Hepatocyte (in vitro differentiated cells): ENCODE data around the gene OVOL2. TPM values are rescaled to one million over a fixed set of nuclear protein-coding genes. Genes with fewer than 3 reads are reported as not detected.

ENCODE experiments used
- DNase-seq: peaks from one replicate; pipeline ENCODE4 v3.0.0-alpha.2; 2016; ENCODE audit warnings: low spot score
- H2AFZ ChIP-seq: fragments of 200-600 bp; sonication (generic); 2 replicates; pipeline ENCODE4 v1.6.0; 2016; ENCODE audit warnings: antibody characterized with exemption, mild to moderate bottlenecking
- H3K27ac ChIP-seq: fragments of 200-600 bp; sonication (generic); 2 replicates; pipeline ENCODE4 v1.5.1; 2016; ENCODE audit warnings: mild to moderate bottlenecking
- H3K27me3 ChIP-seq: fragments of 200-600 bp; sonication (generic); 2 replicates; pipeline ENCODE4 v1.6.1; 2016
- H3K36me3 ChIP-seq: fragments of 200-600 bp; sonication (generic); replicated peaks from 2 replicates; pipeline ENCODE4 v1.5.1; 2016; ENCODE audit warnings: low read depth; ENCODE audit not compliant: insufficient read depth
- H3K4me1 ChIP-seq: fragments of 200-600 bp; sonication (generic); 2 replicates; pipeline ENCODE4 v1.5.1; 2016; ENCODE audit warnings: mild to moderate bottlenecking, moderate library complexity; ENCODE audit not compliant: insufficient read depth
- H3K4me2 ChIP-seq: fragments of 200-600 bp; sonication (generic); 2 replicates; pipeline ENCODE4 v1.6.0; 2016
- H3K4me3 ChIP-seq: fragments of 200-600 bp; sonication (generic); 2 replicates; pipeline ENCODE4 v1.5.1; 2016; ENCODE audit warnings: mild to moderate bottlenecking
- H3K79me2 ChIP-seq: fragments of 200-600 bp; sonication (generic); 2 replicates; pipeline ENCODE4 v1.6.0; 2017; ENCODE audit warnings: mild to moderate bottlenecking
- H3K9me2 ChIP-seq: fragments of 200-600 bp; sonication (generic); replicated peaks from 2 replicates; pipeline ENCODE4 v1.6.0; 2017; ENCODE audit warnings: mild to moderate bottlenecking; ENCODE audit not compliant: insufficient read depth
- H3K9me3 ChIP-seq: fragments of 200-600 bp; sonication (generic); 2 replicates; pipeline ENCODE4 v1.5.1; 2016; ENCODE audit warnings: low read depth, mild to moderate bottlenecking
- H4K20me1 ChIP-seq: fragments of 200-600 bp; sonication (generic); 2 replicates; pipeline ENCODE4 v1.6.0; 2016; ENCODE audit warnings: mild to moderate bottlenecking; ENCODE audit not compliant: insufficient read depth, poor library complexity, severe bottlenecking
- CTCF ChIP-seq: fragments of 200-600 bp; sonication (generic); IDR thresholded peaks from 2 replicates; pipeline ENCODE4 v1.5.1; 2016; ENCODE audit warnings: antibody characterized with exemption, mild to moderate bottlenecking; ENCODE audit not compliant: poor library complexity
- EZH2 ChIP-seq: fragments of 200-600 bp; sonication (generic); IDR thresholded peaks from 2 replicates; pipeline ENCODE4 v1.6.1; 2016; ENCODE audit warnings: antibody characterized with exemption, mild to moderate bottlenecking, borderline replicate concordance
- EZH2phosphoT487 ChIP-seq: fragments of 200-600 bp; sonication (generic); IDR thresholded peaks from one replicate; pipeline ENCODE4 v1.6.1; 2018; ENCODE audit warnings: antibody characterized with exemption, mild to moderate bottlenecking, low read depth, moderate library complexity; ENCODE audit not compliant: unreplicated experiment, severe bottlenecking
- WGBS: methylation state at CpG from one replicate; pipeline ENCODE4 v1.1.6; 2016; ENCODE audit warnings: low lambda C conversion rate; ENCODE audit errors: missing lambda C conversion rate; 5-methylcytosine and 5-hydroxymethylcytosine counted together
- polyA plus RNA-seq: library from polyadenylated mRNA; unstranded; fragments of >200 nt; fragmentation: Nextera tagmentation; extraction: Ambion mirVana; gene quantifications from 2 replicates; pipeline ENCODE4 v1.2.1, GENCODE V29; 2016
- total RNA-seq: library from RNA; depleted of rRNA; stranded (reverse); fragments of >200 nt; gene quantifications from 2 replicates; pipeline ENCODE4 v1.2.3, GENCODE V29; 2014

OVOL2 gene
- total and polyA plus RNA-seq, 2 experiments from 2014 or later: 1.4 to 1.9 TPM

- Histone ChIP-seq H2AFZ (no peak overlapping the region), H3K9me2 (no peaks in the 10 kb centered on the region), H3K9me3 (no peaks in the 10 kb centered on the region), H3K36me3 (no peaks in the 10 kb centered on the region), H3K79me2 (no peaks in the 10 kb centered on the region), H3K27me3 (no peaks in the 10 kb centered on the region), H3K4me1 (peaks cover 8% of the 10 kb centered on the region), H3K27ac (no peak overlapping the region), H4K20me1 (no peaks in the 10 kb centered on the region), H3K4me2 (no peak overlapping the region), H3K4me3 (no peak overlapping the region)
- 97% methylated on average over 2 of the region's 2 CpGs for WGBS
- TF ChIP-seq EZH2: no peak
- no peak for TF ChIP-seq CTCF
- no peak for TF ChIP-seq EZH2phosphoT487
- no peak for DNase-seq
These were observed 44.8 kb downstream of the OVOL2 start for GRCh38 chr20:18012901-18013300.

- H3K36me3 ChIP-seq: no peaks in the 10 kb centered on the region
- DNase-seq: no peak
- H3K9me2 ChIP-seq: no peaks in the 10 kb centered on the region
- H3K79me2 ChIP-seq: no peaks in the 10 kb centered on the region
- H3K4me1 ChIP-seq: peaks cover 16% of the 10 kb centered on the region
- no peak overlapping the region for H3K4me2 ChIP-seq
- no peak overlapping the region for H3K27ac ChIP-seq
- TF ChIP-seq CTCF: no peak
- no peak for TF ChIP-seq EZH2
- no peak for TF ChIP-seq EZH2phosphoT487
- no peaks in the 10 kb centered on the region for H3K27me3 ChIP-seq
- no peak overlapping the region for H3K4me3 ChIP-seq
- no peaks in the 10 kb centered on the region for H3K9me3 ChIP-seq
- 97% methylated on average over 19 of the region's 21 CpGs for WGBS
- H4K20me1 ChIP-seq: no peaks in the 10 kb centered on the region
- H2AFZ ChIP-seq: no peak overlapping the region
These were observed 45.6 kb downstream of the OVOL2 start for GRCh38 chr20:18011951-18012645.

GRCh38 chr20:18011482-18011881 is 46.2 kb downstream of the OVOL2 start:
- H3K4me2 ChIP-seq: no peak overlapping the region
- H3K79me2 ChIP-seq: no peaks in the 10 kb centered on the region
- H2AFZ ChIP-seq: no peak overlapping the region
- no peak for TF ChIP-seq EZH2
- no peak for TF ChIP-seq EZH2phosphoT487
- TF ChIP-seq CTCF: no peak
- H3K27ac ChIP-seq: no peak overlapping the region
- peaks cover 20% of the 10 kb centered on the region for H3K4me1 ChIP-seq
- no peaks in the 10 kb centered on the region for H3K36me3 ChIP-seq
- no peaks in the 10 kb centered on the region for H3K9me2 ChIP-seq
- no peak for DNase-seq
- WGBS: 86% methylated on average over 14 of the region's 14 CpGs
- no peaks in the 10 kb centered on the region for H4K20me1 ChIP-seq
- no peaks in the 10 kb centered on the region for H3K9me3 ChIP-seq
- H3K27me3 ChIP-seq: no peaks in the 10 kb centered on the region
- H3K4me3 ChIP-seq: no peak overlapping the region
